Stimulated activated CD4-positive, alpha-beta T cell treated with anti-CD3 and anti-CD28 coated beads, Interleukin-12 subunit alpha, Interleukin-12 subunit beta, amount 100 ng/mL, for 24 hours (primary cell): ENCODE data around the gene WNT1.

ENCODE experiments used
- DNase-seq, 2 experiments: peaks; one replicate each; pipeline ENCODE4 v3.0.0-alpha.2; 2020; ENCODE audit warnings: low read depth in 2 of 2

Gene WNT1

GRCh38 chr12:49028666-49029275 lies 50.6 kb downstream of the WNT1 start:
- no peak for DNase-seq

GRCh38 chr12:49030119-49030518 lies 52.0 kb downstream of the WNT1 start:
- DNase-seq, result no peak

GRCh38 chr12:49030714-49031572 lies 52.8 kb downstream of the WNT1 start:
- DNase-seq, result no peak

GRCh38 chr12:49031573-49032161 lies 53.5 kb downstream of the WNT1 start:
- no peak for DNase-seq
